Fibroblast of lung (primary cell): ENCODE results near the gene TEDC2. TPM values are rescaled to one million over a fixed set of nuclear protein-coding genes. Genes with fewer than 3 reads are reported as not detected.

Experiments
- DNase-seq, 2 donors: peaks; one replicate each; pipeline versions ENCODE4 v3.0.0 to v3.0.0-alpha.2; 2010; ENCODE audit warnings: low read depth in 2 of 2
- H2AFZ ChIP-seq: 2 replicates; pipeline ENCODE4 v1.5.1; 2012; ENCODE audit warnings: low read length, control low read depth, inconsistent platforms
- H3K27ac ChIP-seq: 2 replicates; pipeline ENCODE4 v1.5.1; 2011; ENCODE audit warnings: low read length, control low read depth; ENCODE audit not compliant: insufficient read depth
- H3K27me3 ChIP-seq: 2 replicates; pipeline ENCODE4 v1.5.1; 2011; ENCODE audit warnings: mild to moderate bottlenecking, low read length; ENCODE audit not compliant: control insufficient read depth, insufficient read depth
- H3K36me3 ChIP-seq: 2 replicates; pipeline ENCODE4 v1.5.1; 2011; ENCODE audit warnings: low read length; ENCODE audit not compliant: control insufficient read depth, insufficient read depth
- H3K4me1 ChIP-seq: 2 replicates; pipeline ENCODE4 v1.5.1; 2011; ENCODE audit warnings: low read length; ENCODE audit not compliant: control insufficient read depth, insufficient read depth; ENCODE audit errors: extremely low read depth
- H3K4me2 ChIP-seq: 2 replicates; pipeline ENCODE4 v1.5.1; 2011; ENCODE audit warnings: low read length, control low read depth; ENCODE audit not compliant: insufficient read depth; ENCODE audit errors: extremely low read depth
- H3K4me3 ChIP-seq, 4 experiments: fragments of 200-600 bp in 1 of 4; sonication (generic) in 1 of 4; replicated peaks in 1 of 4; 2 replicates each; pipeline ENCODE4 v1.5.1; 2011 to 2016; ENCODE audit warnings: low read length in 4 of 4, low read depth in 3 of 4, mild to moderate bottlenecking in 3 of 4, control low read depth in 2 of 4, inconsistent platforms in 1 of 4, mixed read lengths in 1 of 4; ENCODE audit not compliant: insufficient read depth in 1 of 4; ENCODE audit errors: control extremely low read depth in 1 of 4
- H3K79me2 ChIP-seq: 2 replicates; pipeline ENCODE4 v1.5.1; 2012; ENCODE audit warnings: mild to moderate bottlenecking, low read length, inconsistent platforms; ENCODE audit not compliant: control insufficient read depth, insufficient read depth
- H3K9ac ChIP-seq: 2 replicates; pipeline ENCODE4 v1.5.1; 2011; ENCODE audit warnings: mild to moderate bottlenecking, low read length, control low read depth; ENCODE audit not compliant: insufficient read depth
- H3K9me3 ChIP-seq: 2 replicates; pipeline ENCODE4 v1.5.1; 2012; ENCODE audit warnings: low read depth, low read length; ENCODE audit not compliant: control insufficient read depth, insufficient read depth
- H4K20me1 ChIP-seq: 2 replicates; pipeline ENCODE4 v1.5.1; 2011; ENCODE audit warnings: low read length; ENCODE audit not compliant: control insufficient read depth, insufficient read depth; ENCODE audit errors: extremely low read depth
- EZH2 ChIP-seq: IDR thresholded peaks from 2 replicates; pipeline ENCODE4 v1.5.1; 2012; ENCODE audit warnings: low read length, control low read depth, mild to moderate bottlenecking; ENCODE audit errors: missing control alignments
- polyA plus RNA-seq, 2 donors: library from polyadenylated mRNA; depleted of rRNA in 1 of 2; stranded (reverse) in 1 of 2; unstranded in 1 of 2; fragments of >200 nt; gene quantifications; 2 replicates each; pipeline ENCODE4 v1.2.1, GENCODE V29; 2011 to 2012; ENCODE audit warnings: missing spikeins in 1 of 2
- total RNA-seq: library from RNA; depleted of rRNA; stranded (reverse); fragments of >200 nt; gene quantifications from 2 replicates; pipeline ENCODE4 v1.2.1, GENCODE V29; 2014
- TF ChIP-seq, protein P1 (sequence below), 2 donors: IDR thresholded peaks in 1 of 2; conservative IDR thresholded peaks in 1 of 2; 1 replicate in 1 of 2; 2 replicates in 1 of 2; pipeline ENCODE4 v1.5.1; 2011 to 2012; ENCODE audit warnings: low read length in 2 of 2, control low read depth in 1 of 2, inconsistent platforms in 1 of 2, low read depth in 1 of 2, mild to moderate bottlenecking in 1 of 2

Gene TEDC2
- total and polyA plus RNA-seq, 2 donors (not counting 1 experiment from before 2014, with no cell fraction given), result 1.2 to 1.7 TPM

DNA sequence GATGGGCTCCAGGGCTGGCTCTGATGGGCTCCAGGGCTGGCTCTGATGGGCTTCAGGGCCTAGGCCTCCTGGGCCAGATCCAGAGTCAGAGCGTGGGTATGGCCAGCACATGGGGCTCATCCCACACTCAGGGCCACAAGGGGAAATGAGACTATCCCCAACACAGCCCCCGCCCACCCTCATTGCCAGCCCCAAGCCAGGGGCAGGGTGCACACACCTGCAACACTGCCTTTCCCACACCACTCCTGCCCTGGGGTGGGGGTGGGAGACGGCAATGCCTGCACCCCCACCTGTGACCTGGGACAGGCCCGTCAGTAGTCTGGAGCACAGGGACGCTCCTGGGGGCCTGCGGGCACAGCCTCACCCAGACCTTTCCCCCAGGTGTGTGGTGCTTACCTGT, 39.5 kb downstream of the TEDC2 start:
- Histone ChIP-seq H3K27ac (no peak overlapping the region), H3K4me1 (peaks cover 6% of the 10 kb centered on the region), H3K27me3 (no peaks in the 10 kb centered on the region), H3K9ac (no peak overlapping the region), H4K20me1 (no peaks in the 10 kb centered on the region), H3K4me2 (no peak overlapping the region), H2AFZ (no peak overlapping the region), H3K79me2 (no peaks in the 10 kb centered on the region), H3K36me3 (peaks cover 12% of the 10 kb centered on the region), H3K4me3 (no peak overlapping the region), H3K9me3 (no peaks in the 10 kb centered on the region)
- TF ChIP-seq EZH2, result no peak
- TF ChIP-seq, protein P1, sequence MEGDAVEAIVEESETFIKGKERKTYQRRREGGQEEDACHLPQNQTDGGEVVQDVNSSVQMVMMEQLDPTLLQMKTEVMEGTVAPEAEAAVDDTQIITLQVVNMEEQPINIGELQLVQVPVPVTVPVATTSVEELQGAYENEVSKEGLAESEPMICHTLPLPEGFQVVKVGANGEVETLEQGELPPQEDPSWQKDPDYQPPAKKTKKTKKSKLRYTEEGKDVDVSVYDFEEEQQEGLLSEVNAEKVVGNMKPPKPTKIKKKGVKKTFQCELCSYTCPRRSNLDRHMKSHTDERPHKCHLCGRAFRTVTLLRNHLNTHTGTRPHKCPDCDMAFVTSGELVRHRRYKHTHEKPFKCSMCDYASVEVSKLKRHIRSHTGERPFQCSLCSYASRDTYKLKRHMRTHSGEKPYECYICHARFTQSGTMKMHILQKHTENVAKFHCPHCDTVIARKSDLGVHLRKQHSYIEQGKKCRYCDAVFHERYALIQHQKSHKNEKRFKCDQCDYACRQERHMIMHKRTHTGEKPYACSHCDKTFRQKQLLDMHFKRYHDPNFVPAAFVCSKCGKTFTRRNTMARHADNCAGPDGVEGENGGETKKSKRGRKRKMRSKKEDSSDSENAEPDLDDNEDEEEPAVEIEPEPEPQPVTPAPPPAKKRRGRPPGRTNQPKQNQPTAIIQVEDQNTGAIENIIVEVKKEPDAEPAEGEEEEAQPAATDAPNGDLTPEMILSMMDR (conservative IDR thresholded peaks at IDR 0.05 in 1 of 2, IDR thresholded peaks at IDR 0.05 in 1 of 2; ENCODE audit: low read depth in 1 of 2, low read length in 2 of 2), result no peak
- no peak for DNase-seq

DNA sequence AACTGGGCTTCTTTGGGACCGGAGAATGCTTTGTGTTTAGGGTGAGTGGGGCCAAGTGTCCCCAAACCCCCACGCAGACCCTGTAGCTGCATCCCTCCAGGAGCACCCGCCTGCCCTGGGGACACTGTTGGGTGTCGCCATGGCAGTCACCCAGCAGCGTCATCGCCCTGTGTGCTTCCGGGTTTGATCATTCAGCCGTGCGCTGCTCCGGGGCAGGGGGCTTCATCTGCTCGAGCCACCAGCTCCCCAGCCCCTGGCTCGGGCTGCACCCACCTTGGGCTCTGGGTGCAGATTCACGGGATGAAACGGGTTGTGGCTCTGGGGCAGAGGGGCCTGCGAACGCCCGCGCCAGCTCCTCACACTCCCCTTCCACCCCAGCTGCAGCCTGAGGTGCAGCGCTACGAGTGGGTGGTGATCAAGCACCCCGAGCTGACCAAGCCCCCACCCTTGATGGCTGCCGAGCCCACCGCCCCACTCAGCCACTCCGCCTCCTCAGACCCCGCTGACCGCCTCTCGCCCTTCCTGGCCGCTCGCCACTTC, 40.1 kb downstream of the TEDC2 start:
- TF ChIP-seq EZH2, result no peak
- TF ChIP-seq, protein P1 (conservative IDR thresholded peaks at IDR 0.05 in 1 of 2, IDR thresholded peaks at IDR 0.05 in 1 of 2; ENCODE audit: low read depth in 1 of 2, low read length in 2 of 2), result no peak
- Histone ChIP-seq H3K9me3 (no peaks in the 10 kb centered on the region), H3K4me2 (no peak overlapping the region), H2AFZ (no peak overlapping the region), H3K79me2 (no peaks in the 10 kb centered on the region), H3K9ac (no peak overlapping the region), H3K27ac (no peak overlapping the region), H3K4me1 (peaks cover 6% of the 10 kb centered on the region), H4K20me1 (no peaks in the 10 kb centered on the region), H3K27me3 (no peaks in the 10 kb centered on the region), H3K36me3 (peaks cover 12% of the 10 kb centered on the region), H3K4me3 (no peak overlapping the region)
- DNase-seq, result no peak

DNA sequence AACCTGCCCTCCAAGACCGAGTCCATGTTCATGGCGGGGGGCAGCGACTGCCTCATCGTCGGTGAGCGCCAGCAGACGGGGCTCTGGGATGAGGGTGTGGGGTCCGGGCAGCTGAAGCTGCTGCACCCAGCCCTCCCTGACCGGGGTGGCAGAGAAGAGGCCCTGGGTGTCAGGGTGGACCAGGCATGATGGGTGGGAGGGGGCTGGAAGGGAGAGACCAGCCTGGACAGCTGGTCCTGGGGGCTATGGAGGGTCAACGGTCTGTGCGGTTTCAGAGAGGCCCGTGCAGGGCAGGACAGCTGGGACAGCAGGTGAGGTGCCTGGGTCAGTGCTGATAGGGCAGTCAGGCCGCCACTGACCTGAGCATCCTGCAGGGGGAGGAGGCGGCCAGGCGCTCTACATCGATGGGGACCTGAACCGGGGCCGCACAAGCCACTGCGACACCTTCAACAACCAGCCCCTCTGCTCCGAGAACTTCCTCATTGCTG, 40.6 kb downstream of the TEDC2 start:
- Histone ChIP-seq H3K4me3 (no peak overlapping the region), H2AFZ (no peak overlapping the region), H3K4me2 (no peak overlapping the region), H4K20me1 (no peaks in the 10 kb centered on the region), H3K9me3 (no peaks in the 10 kb centered on the region), H3K9ac (no peak overlapping the region), H3K27ac (no peak overlapping the region), H3K36me3 (peaks cover 12% of the 10 kb centered on the region), H3K27me3 (no peaks in the 10 kb centered on the region), H3K4me1 (peaks cover 6% of the 10 kb centered on the region), H3K79me2 (no peaks in the 10 kb centered on the region)
- no peak for DNase-seq
- TF ChIP-seq, protein P1 (conservative IDR thresholded peaks at IDR 0.05 in 1 of 2, IDR thresholded peaks at IDR 0.05 in 1 of 2; ENCODE audit: low read depth in 1 of 2, low read length in 2 of 2), result no peak
